Right forelimb (tissue), 1 donor: ENCODE data around the gene UGT1A9.

ENCODE experiments used
- DNase-seq: peaks from one replicate; pipeline ENCODE4 v3.0.0-alpha.2; 2018

UGT1A9 gene

GRCh38 chr2:233800208-233800607, 128.5 kb downstream of the UGT1A9 start:
- DNase-seq: no peak

GRCh38 chr2:233801357-233802131, 129.8 kb downstream of the UGT1A9 start:
- peak; percentile 4 for DNase-seq

GRCh38 chr2:233802132-233802815, 130.6 kb downstream of the UGT1A9 start:
- DNase-seq: peak; percentile 35

GRCh38 chr2:233803292-233803911, 131.7 kb downstream of the UGT1A9 start:
- DNase-seq: peak; percentile 16

- DNase-seq: peak; percentile 25
Measured at GRCh38 chr2:233803994-233804393, 132.3 kb downstream of the UGT1A9 start.

GRCh38 chr2:233807215-233807865, 135.6 kb downstream of the UGT1A9 start:
- peak; percentile 39 for DNase-seq

GRCh38 chr2:233807966-233808935, 136.6 kb downstream of the UGT1A9 start:
- DNase-seq: peak; percentile 9

- DNase-seq: peak; percentile 18
Measured at GRCh38 chr2:233810385-233810784, 138.7 kb downstream of the UGT1A9 start.

GRCh38 chr2:233811087-233811486, 139.4 kb downstream of the UGT1A9 start:
- DNase-seq: no peak

- peak; percentile 18 for DNase-seq
Measured at GRCh38 chr2:233811732-233812131, 140.0 kb downstream of the UGT1A9 start.

- DNase-seq: peak; percentile 5
Measured at GRCh38 chr2:233813236-233814055, 141.7 kb downstream of the UGT1A9 start.

GRCh38 chr2:233814056-233814835, 142.5 kb downstream of the UGT1A9 start:
- peak; percentile 34 for DNase-seq

GRCh38 chr2:233815861-233816260, 144.2 kb downstream of the UGT1A9 start:
- no peak for DNase-seq

- peak; percentile 7 for DNase-seq
Measured at GRCh38 chr2:233816334-233816733, 144.6 kb downstream of the UGT1A9 start.

GRCh38 chr2:233816771-233817170, 145.1 kb downstream of the UGT1A9 start:
- DNase-seq: peak; percentile 34

- DNase-seq: peak; percentile 28
Measured at GRCh38 chr2:233817361-233817911, 145.7 kb downstream of the UGT1A9 start.

- no peak for DNase-seq
Measured at GRCh38 chr2:233817995-233818638, 146.4 kb downstream of the UGT1A9 start.

GRCh38 chr2:233818639-233819621, 147.2 kb downstream of the UGT1A9 start:
- peak; percentile 22 for DNase-seq
